HL-60 (cell line): ENCODE measurements around the gene ACACA.
"Not testable (repeated sequence)": the region's sequence is repeated elsewhere in the genome, so short reads cannot be mapped to it uniquely, and the experiment has no call there.

Experiments
- DNase-seq, 2 experiments: peaks; one replicate each; pipeline ENCODE4 v3.0.0-alpha.2; 2010 to 2020; ENCODE audit warnings: low read depth in 1 of 2, low spot score in 1 of 2
- H3K27ac ChIP-seq: fragments of 250-450 bp; sonication (Bioruptor Pico); replicated peaks from 2 replicates; pipeline ENCODE4 v1.5.1; 2020; ENCODE audit warnings: mild to moderate bottlenecking, moderate library complexity
- H3K27me3 ChIP-seq: fragments of 250-450 bp; sonication (Bioruptor Pico); 2 replicates; pipeline ENCODE4 v1.5.1; 2021; ENCODE audit warnings: mild to moderate bottlenecking, moderate library complexity; ENCODE audit not compliant: insufficient read depth, poor library complexity, severe bottlenecking
- H3K4me3 ChIP-seq: replicated peaks from 2 replicates; pipeline ENCODE4 v1.5.1; 2011; ENCODE audit warnings: mild to moderate bottlenecking, control low read depth, low read length; ENCODE audit not compliant: insufficient read depth
- GABPA ChIP-seq: IDR thresholded peaks from 2 replicates; pipeline ENCODE4 v1.6.1; 2012; ENCODE audit warnings: low read depth
- POLR2AphosphoS5 ChIP-seq: IDR thresholded peaks from 2 replicates; pipeline ENCODE4 v1.6.1; 2012; ENCODE audit warnings: low read depth
- SPI1 ChIP-seq: IDR thresholded peaks from 2 replicates; pipeline ENCODE4 v1.6.1; 2012; ENCODE audit warnings: low read depth, mild to moderate bottlenecking, borderline replicate concordance
- TF ChIP-seq, protein P1 (sequence below): IDR thresholded peaks from 2 replicates; pipeline ENCODE4 v1.6.1; 2012; ENCODE audit warnings: low read depth; ENCODE audit not compliant: insufficient replicate concordance
- TF ChIP-seq, protein P2 (sequence below): IDR thresholded peaks from one replicate; pipeline ENCODE4 v1.5.1; 2011; ENCODE audit warnings: low read length, control low read depth, inconsistent platforms; ENCODE audit not compliant: insufficient read depth

ACACA gene

DNA sequence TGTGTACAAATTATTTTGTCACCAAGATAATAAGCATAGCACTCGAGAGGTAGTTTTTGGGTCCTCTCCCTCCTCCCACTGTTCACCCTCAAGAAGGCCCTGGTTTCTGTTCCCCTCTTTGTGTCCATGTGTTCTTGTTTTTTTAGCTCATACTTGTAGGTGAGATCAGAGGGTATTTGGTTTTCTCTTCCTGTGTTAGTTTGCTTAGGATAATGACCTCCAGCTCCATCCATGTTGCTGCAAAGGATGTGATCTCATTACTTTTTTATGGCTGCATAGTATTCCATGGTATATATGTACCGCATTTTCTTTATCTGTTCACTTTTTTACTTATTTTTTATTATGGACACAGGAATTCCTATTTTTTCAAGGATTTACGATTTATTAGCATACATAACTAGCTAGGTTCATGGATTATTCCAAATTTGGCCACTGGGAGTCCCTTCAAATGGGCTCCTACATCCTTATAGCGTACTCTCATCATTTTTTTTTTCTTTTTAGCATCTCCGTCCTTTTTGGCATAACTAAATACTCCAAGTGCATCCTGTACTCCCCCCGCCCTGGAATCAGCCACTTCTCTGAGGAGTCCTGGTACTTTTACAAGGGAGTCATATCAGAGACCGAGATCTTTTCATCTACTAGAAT is 7.4 kb upstream of the ACACA start:
- no peaks in the 10 kb centered on the region for H3K27me3 ChIP-seq
- no peak overlapping the region for H3K27ac ChIP-seq
- DNase-seq = no peak
- H3K4me3 ChIP-seq = no peak overlapping the region
- TF ChIP-seq GABPA = no peak
- TF ChIP-seq SPI1 = no peak
- TF ChIP-seq, protein P1, sequence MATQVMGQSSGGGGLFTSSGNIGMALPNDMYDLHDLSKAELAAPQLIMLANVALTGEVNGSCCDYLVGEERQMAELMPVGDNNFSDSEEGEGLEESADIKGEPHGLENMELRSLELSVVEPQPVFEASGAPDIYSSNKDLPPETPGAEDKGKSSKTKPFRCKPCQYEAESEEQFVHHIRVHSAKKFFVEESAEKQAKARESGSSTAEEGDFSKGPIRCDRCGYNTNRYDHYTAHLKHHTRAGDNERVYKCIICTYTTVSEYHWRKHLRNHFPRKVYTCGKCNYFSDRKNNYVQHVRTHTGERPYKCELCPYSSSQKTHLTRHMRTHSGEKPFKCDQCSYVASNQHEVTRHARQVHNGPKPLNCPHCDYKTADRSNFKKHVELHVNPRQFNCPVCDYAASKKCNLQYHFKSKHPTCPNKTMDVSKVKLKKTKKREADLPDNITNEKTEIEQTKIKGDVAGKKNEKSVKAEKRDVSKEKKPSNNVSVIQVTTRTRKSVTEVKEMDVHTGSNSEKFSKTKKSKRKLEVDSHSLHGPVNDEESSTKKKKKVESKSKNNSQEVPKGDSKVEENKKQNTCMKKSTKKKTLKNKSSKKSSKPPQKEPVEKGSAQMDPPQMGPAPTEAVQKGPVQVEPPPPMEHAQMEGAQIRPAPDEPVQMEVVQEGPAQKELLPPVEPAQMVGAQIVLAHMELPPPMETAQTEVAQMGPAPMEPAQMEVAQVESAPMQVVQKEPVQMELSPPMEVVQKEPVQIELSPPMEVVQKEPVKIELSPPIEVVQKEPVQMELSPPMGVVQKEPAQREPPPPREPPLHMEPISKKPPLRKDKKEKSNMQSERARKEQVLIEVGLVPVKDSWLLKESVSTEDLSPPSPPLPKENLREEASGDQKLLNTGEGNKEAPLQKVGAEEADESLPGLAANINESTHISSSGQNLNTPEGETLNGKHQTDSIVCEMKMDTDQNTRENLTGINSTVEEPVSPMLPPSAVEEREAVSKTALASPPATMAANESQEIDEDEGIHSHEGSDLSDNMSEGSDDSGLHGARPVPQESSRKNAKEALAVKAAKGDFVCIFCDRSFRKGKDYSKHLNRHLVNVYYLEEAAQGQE = no peak
- TF ChIP-seq, protein P2, sequence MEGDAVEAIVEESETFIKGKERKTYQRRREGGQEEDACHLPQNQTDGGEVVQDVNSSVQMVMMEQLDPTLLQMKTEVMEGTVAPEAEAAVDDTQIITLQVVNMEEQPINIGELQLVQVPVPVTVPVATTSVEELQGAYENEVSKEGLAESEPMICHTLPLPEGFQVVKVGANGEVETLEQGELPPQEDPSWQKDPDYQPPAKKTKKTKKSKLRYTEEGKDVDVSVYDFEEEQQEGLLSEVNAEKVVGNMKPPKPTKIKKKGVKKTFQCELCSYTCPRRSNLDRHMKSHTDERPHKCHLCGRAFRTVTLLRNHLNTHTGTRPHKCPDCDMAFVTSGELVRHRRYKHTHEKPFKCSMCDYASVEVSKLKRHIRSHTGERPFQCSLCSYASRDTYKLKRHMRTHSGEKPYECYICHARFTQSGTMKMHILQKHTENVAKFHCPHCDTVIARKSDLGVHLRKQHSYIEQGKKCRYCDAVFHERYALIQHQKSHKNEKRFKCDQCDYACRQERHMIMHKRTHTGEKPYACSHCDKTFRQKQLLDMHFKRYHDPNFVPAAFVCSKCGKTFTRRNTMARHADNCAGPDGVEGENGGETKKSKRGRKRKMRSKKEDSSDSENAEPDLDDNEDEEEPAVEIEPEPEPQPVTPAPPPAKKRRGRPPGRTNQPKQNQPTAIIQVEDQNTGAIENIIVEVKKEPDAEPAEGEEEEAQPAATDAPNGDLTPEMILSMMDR = no peak
- TF ChIP-seq POLR2AphosphoS5 = no peak

DNA sequence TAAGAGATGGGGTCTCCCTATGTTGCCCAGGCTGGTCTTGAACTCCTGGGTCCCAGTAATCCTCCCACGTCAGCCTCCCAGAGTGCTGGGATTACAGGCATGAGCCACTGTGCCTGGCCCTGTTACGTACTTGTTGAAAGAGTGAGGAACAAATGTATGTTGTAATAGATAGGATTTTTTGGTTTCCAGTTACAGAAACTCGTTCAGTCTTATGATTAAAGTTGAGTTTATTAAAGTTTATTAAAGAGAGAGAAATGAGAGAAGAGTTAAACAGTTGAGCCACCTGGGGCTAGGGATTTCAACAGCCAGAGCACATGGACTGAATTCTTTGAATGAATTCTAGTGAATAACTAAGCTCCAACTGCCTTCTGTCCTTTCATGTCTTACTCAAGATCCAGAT is 3.7 kb upstream of the ACACA start:
- H3K27ac ChIP-seq = no peak overlapping the region
- DNase-seq = no peak
- H3K4me3 ChIP-seq = no peak overlapping the region
- H3K27me3 ChIP-seq = no peaks in the 10 kb centered on the region
- TF ChIP-seq SPI1 = no peak
- no peak for TF ChIP-seq GABPA
- TF ChIP-seq, protein P2 = no peak
- TF ChIP-seq POLR2AphosphoS5 = no peak
- TF ChIP-seq, protein P1 = no peak

DNA sequence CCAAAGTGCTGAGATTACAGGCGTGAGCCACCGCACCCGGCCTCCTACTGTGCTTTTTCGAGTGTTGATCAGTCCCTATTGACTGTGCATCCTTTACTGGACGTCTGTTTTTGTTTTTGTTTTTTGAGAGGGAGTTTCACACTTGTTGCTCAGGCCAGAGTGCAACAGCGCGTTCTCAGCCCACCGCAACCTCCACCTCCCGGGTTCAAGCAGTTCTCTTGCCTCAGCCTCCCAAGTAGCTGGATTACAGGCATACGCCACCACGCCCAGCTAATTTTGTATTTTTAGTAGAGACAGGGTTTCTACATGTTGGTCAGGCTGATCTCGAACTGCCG is 1.5 kb upstream of the ACACA start:
- not testable (repeated sequence) for DNase-seq, H3K27me3 ChIP-seq, H3K4me3 ChIP-seq
- H3K27ac ChIP-seq = peak overlapping the region; percentile 94; the same call in 1 of the 2 replicates

DNA sequence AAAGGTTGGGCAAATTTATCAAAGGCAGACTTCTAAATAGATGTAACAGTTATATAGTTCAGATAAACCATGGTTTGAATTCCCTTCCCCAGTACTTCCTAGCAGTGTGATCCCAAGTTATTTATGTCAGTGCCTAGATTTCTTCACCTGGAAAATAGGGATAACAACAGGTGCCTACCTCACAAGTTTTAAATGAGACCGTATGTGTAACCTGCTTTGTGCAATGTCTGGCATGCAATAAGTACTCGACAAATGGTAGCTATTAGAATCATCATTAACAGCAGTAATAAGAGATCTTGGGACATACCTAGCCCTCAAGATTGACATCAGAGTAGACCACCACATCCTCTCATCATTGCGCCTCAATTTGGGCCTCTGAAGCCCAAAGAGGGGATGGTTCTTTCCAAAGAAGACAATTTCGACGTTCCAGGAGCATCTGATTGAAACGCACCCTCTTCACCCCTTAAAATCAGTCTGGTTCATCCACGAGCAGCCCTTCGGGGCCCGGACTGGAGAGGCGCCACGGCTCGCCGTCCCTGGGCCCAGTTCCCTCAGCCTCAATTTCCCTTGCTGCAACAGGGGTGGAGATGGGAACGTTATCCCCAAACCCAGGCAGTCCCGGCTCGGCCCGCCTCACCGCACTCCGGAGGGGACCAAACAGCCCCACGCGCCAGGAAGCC is 541 bp downstream of the ACACA start:
- peak overlapping the region; percentile 88 for H3K27ac ChIP-seq
- no peak for DNase-seq
- TF ChIP-seq GABPA = no peak
- no peak for TF ChIP-seq SPI1
- TF ChIP-seq, protein P1 = peak; percentile 9
- TF ChIP-seq, protein P2 = no peak
- 0 out of 2 replicates have a peak, but pooled peaks have one; percentile 13 for TF ChIP-seq POLR2AphosphoS5
- H3K4me3 ChIP-seq = peak overlapping the region; percentile 83
- no peaks in the 10 kb centered on the region for H3K27me3 ChIP-seq

DNA sequence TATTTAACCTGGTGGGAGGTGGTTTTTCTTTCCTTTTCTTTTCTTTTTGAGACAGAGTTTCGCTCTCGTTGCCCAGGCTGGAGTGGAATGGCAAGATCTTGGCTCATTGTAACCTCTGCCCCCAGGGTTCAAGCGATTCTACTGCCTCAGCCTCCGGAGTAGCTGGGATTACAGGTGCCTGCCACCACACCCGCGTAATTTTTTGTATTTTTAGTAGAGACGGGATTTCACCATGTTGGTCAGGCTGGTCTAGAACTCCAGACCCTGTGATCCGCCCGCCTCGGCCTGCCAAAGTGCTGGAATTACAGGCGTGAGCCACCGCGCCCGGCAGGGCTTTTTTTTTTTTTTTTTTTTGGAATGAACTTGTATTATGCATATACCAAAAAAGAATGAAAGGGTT is 1.1 kb downstream of the ACACA start:
- peak in 1 of 2 experiments; percentile 2 for DNase-seq
- not testable (repeated sequence) for H3K27ac ChIP-seq, H3K27me3 ChIP-seq
- peak overlapping the region; percentile 83 for H3K4me3 ChIP-seq
